Neural cell (in vitro differentiated cells): ENCODE results near the gene GALNT10. TPM values are rescaled to one million over a fixed set of nuclear protein-coding genes. Genes with fewer than 3 reads are reported as not detected.

ENCODE experiments used
- H2AFZ ChIP-seq: fragments of 200-600, 300-800 bp; sonication (generic), shearing (Covaris generic); 2 replicates; pipeline ENCODE4 v1.6.0; 2014; ENCODE audit warnings: low read depth, mild to moderate bottlenecking, antibody characterized with exemption, low read length, moderate library complexity
- H3F3A ChIP-seq: fragments of 200-600 bp; shearing (Covaris generic); 2 replicates; pipeline ENCODE4 v1.6.1; 2016; ENCODE audit warnings: mild to moderate bottlenecking, moderate library complexity, mixed read lengths, antibody characterized with exemption, low read length; ENCODE audit not compliant: insufficient read depth, poor library complexity, severe bottlenecking
- H3K27ac ChIP-seq: fragments of 200-600, 300-800 bp; sonication (generic), shearing (Covaris generic); 2 replicates; pipeline ENCODE4 v1.5.1; 2014; ENCODE audit warnings: mild to moderate bottlenecking, low read length, moderate library complexity
- H3K27me3 ChIP-seq: fragments of 300-800, 200-600 bp; sonication (generic), shearing (Covaris generic); 2 replicates; pipeline ENCODE4 v1.6.0; 2014; ENCODE audit warnings: mild to moderate bottlenecking, low read depth, low read length, moderate library complexity; ENCODE audit not compliant: insufficient read depth
- H3K36me3 ChIP-seq: fragments of 300-800, 200-600 bp; sonication (generic), shearing (Covaris generic); 2 replicates; pipeline ENCODE4 v1.5.1; 2014; ENCODE audit warnings: mild to moderate bottlenecking, antibody characterized with exemption, low read length, moderate library complexity; ENCODE audit not compliant: insufficient read depth
- H3K4me2 ChIP-seq: fragments of 300-800, 200-600 bp; sonication (generic), shearing (Covaris generic); 2 replicates; pipeline ENCODE4 v1.6.0; 2014; ENCODE audit warnings: mild to moderate bottlenecking, low read length
- H3K4me3 ChIP-seq: fragments of 300-800, 200-600 bp; sonication (generic), shearing (Covaris generic); 2 replicates; pipeline ENCODE4 v1.5.1; 2014; ENCODE audit warnings: mild to moderate bottlenecking, low read length, moderate library complexity
- H3K79me2 ChIP-seq: fragments of 200-600 bp; shearing (Covaris generic); replicated peaks from 2 replicates; pipeline ENCODE4 v1.6.0; 2014; ENCODE audit warnings: mild to moderate bottlenecking, low read length, moderate library complexity; ENCODE audit not compliant: insufficient read depth
- H3K9ac ChIP-seq: fragments of 300-800, 200-600 bp; sonication (generic), shearing (Covaris generic); 2 replicates; pipeline ENCODE4 v1.6.1; 2016; ENCODE audit warnings: mild to moderate bottlenecking, low read length, mixed read lengths
- H3K9me2 ChIP-seq: fragments of 200-600 bp; shearing (Covaris generic); 2 replicates; pipeline ENCODE4 v1.6.1; 2016; ENCODE audit warnings: mild to moderate bottlenecking, low read length, mixed read lengths; ENCODE audit not compliant: insufficient read depth
- H3K9me3 ChIP-seq: fragments of 200-600, 300-800 bp; sonication (generic), shearing (Covaris generic); 2 replicates; pipeline ENCODE4 v1.6.1; 2016; ENCODE audit warnings: mild to moderate bottlenecking, mixed run types, low read length, moderate library complexity, mixed read lengths
- H4K20me1 ChIP-seq: fragments of 200-600 bp; shearing (Covaris generic); 2 replicates; pipeline ENCODE4 v1.6.1; 2016; ENCODE audit warnings: mild to moderate bottlenecking, mixed run types; ENCODE audit not compliant: insufficient read depth
- EP300 ChIP-seq: fragments of 450-650 bp; conservative IDR thresholded peaks from 2 replicates; pipeline ENCODE4 v1.6.1; 2014; ENCODE audit warnings: antibody characterized with exemption, mild to moderate bottlenecking, moderate library complexity; ENCODE audit not compliant: poor library complexity, severe bottlenecking
- EZH2 ChIP-seq: fragments of 200-600, 300-800 bp; shearing (Covaris generic), sonication (generic); IDR thresholded peaks from 2 replicates; pipeline ENCODE4 v1.6.1; 2014; ENCODE audit warnings: antibody characterized with exemption, low read length, borderline replicate concordance, mild to moderate bottlenecking; ENCODE audit not compliant: insufficient read depth, poor library complexity, severe bottlenecking
- MXI1 ChIP-seq: fragments of 450-650 bp; conservative IDR thresholded peaks from 2 replicates; pipeline ENCODE4 v1.6.1; 2014; ENCODE audit warnings: antibody characterized with exemption, mild to moderate bottlenecking; ENCODE audit not compliant: poor library complexity, severe bottlenecking
- POLR2AphosphoS5 ChIP-seq: IDR thresholded peaks from 2 replicates; pipeline ENCODE4 v1.6.1; 2012
- RAD21 ChIP-seq: fragments of 450-650 bp; conservative IDR thresholded peaks from 2 replicates; pipeline ENCODE4 v1.6.1; 2014; ENCODE audit warnings: antibody characterized with exemption, mild to moderate bottlenecking, moderate library complexity
- SMC3 ChIP-seq: fragments of 450-650 bp; conservative IDR thresholded peaks from 2 replicates; pipeline ENCODE4 v1.6.1; 2014; ENCODE audit warnings: antibody characterized with exemption, mild to moderate bottlenecking, moderate library complexity; ENCODE audit not compliant: poor library complexity
- TAF1 ChIP-seq: IDR thresholded peaks from 2 replicates; pipeline ENCODE4 v1.6.1; 2012; ENCODE audit warnings: low read depth
- polyA plus RNA-seq: library from polyadenylated mRNA; depleted of rRNA; stranded (reverse); fragments of >200 nt; gene quantifications from 2 replicates; pipeline ENCODE4 v1.2.3, GENCODE V29; 2014
- TF ChIP-seq, protein P1 (sequence below): fragments of 450-650 bp; IDR thresholded peaks from 2 replicates; pipeline ENCODE4 v1.5.1; 2014; ENCODE audit warnings: antibody characterized with exemption, mild to moderate bottlenecking, moderate library complexity; ENCODE audit not compliant: poor library complexity, severe bottlenecking
- TF ChIP-seq, protein P2 (sequence below): IDR thresholded peaks from 2 replicates; pipeline ENCODE4 v1.6.1; 2012; ENCODE audit warnings: borderline replicate concordance

Gene GALNT10
- polyA plus RNA-seq, 1 donor from 2014 or later = 3.1 TPM

DNA sequence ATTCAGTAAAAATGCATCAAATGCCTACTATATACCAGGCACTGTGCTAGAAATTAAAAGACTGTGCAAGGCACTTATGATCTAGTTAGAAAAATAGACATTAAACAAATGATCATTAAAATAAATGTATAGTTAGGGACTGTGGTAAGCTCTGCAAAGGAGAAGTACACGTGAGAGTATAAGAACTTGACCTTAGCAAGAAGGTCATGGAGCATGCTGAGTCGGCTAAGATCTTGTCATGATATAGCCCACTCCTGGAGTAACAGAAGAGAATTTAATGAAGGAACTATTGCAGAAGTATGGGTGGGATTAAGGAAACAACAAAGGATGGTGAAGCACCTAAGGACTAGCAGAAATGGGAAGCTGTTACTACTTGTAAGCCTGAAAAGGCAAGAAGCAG, 231.8 kb downstream of the GALNT10 start (continued):
- TF ChIP-seq, protein P1, sequence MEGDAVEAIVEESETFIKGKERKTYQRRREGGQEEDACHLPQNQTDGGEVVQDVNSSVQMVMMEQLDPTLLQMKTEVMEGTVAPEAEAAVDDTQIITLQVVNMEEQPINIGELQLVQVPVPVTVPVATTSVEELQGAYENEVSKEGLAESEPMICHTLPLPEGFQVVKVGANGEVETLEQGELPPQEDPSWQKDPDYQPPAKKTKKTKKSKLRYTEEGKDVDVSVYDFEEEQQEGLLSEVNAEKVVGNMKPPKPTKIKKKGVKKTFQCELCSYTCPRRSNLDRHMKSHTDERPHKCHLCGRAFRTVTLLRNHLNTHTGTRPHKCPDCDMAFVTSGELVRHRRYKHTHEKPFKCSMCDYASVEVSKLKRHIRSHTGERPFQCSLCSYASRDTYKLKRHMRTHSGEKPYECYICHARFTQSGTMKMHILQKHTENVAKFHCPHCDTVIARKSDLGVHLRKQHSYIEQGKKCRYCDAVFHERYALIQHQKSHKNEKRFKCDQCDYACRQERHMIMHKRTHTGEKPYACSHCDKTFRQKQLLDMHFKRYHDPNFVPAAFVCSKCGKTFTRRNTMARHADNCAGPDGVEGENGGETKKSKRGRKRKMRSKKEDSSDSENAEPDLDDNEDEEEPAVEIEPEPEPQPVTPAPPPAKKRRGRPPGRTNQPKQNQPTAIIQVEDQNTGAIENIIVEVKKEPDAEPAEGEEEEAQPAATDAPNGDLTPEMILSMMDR = no peak

DNA sequence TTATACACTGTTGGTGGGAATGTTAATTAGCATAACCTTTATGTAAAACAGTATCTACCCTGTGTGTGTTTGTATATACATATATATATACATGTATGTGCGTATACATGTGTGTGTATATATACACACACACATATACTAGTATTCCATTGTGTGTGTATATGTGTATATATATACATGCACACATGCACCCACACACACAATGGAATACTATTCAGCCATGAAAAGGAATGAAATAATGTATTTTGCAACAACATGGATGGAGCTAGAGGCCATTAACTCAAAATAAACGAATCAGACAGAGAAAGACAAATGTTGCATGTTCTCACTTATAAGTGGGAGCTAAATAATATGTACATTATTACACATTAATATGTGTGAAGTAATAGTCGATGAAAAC, 237.7 kb downstream of the GALNT10 start:
- H3K9ac ChIP-seq = no peak overlapping the region
- no peaks in the 10 kb centered on the region for H3K27me3 ChIP-seq
- TF ChIP-seq EZH2 = no peak
- no peak for TF ChIP-seq MXI1
- TF ChIP-seq RAD21 = no peak
- TF ChIP-seq SMC3 = no peak
- TF ChIP-seq EP300 = no peak

DNA sequence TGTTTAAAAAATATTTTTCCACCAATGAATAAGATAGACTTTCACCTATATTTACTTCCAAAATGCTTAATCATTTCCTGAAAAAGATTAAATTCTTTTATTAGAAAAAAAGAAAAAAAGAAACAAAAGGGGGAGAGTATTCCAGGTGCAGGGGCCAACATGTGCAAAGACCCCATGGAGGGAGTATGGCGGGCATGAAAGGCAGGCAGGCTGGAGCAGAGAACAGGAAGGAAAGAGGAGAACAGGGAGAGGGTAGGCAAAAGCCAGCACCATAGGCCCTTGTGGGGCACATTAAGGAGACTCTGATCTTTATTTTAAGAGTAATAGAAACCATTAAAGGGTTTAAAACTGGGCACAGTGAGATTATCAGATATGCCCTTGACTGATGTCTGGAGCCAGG, 238.8 kb downstream of the GALNT10 start:
- no peaks in the 10 kb centered on the region for H4K20me1 ChIP-seq
- no peaks in the 10 kb centered on the region for H3K9me3 ChIP-seq
- H3K79me2 ChIP-seq = no peaks in the 10 kb centered on the region
- no peaks in the 10 kb centered on the region for H3F3A ChIP-seq
- no peak overlapping the region for H2AFZ ChIP-seq
- H3K27ac ChIP-seq = no peak overlapping the region
- TF ChIP-seq RAD21 (no peak), SMC3 (no peak), MXI1 (no peak), EZH2 (no peak), POLR2AphosphoS5 (no peak), TAF1 (no peak), EP300 (no peak)
- TF ChIP-seq, protein P2, sequence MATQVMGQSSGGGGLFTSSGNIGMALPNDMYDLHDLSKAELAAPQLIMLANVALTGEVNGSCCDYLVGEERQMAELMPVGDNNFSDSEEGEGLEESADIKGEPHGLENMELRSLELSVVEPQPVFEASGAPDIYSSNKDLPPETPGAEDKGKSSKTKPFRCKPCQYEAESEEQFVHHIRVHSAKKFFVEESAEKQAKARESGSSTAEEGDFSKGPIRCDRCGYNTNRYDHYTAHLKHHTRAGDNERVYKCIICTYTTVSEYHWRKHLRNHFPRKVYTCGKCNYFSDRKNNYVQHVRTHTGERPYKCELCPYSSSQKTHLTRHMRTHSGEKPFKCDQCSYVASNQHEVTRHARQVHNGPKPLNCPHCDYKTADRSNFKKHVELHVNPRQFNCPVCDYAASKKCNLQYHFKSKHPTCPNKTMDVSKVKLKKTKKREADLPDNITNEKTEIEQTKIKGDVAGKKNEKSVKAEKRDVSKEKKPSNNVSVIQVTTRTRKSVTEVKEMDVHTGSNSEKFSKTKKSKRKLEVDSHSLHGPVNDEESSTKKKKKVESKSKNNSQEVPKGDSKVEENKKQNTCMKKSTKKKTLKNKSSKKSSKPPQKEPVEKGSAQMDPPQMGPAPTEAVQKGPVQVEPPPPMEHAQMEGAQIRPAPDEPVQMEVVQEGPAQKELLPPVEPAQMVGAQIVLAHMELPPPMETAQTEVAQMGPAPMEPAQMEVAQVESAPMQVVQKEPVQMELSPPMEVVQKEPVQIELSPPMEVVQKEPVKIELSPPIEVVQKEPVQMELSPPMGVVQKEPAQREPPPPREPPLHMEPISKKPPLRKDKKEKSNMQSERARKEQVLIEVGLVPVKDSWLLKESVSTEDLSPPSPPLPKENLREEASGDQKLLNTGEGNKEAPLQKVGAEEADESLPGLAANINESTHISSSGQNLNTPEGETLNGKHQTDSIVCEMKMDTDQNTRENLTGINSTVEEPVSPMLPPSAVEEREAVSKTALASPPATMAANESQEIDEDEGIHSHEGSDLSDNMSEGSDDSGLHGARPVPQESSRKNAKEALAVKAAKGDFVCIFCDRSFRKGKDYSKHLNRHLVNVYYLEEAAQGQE = no peak
- TF ChIP-seq, protein P1 = no peak
- no peak overlapping the region for H3K4me3 ChIP-seq
- no peak overlapping the region for H3K4me2 ChIP-seq
- no peak overlapping the region for H3K9ac ChIP-seq
- no peaks in the 10 kb centered on the region for H3K36me3 ChIP-seq
- H3K9me2 ChIP-seq = no peaks in the 10 kb centered on the region
- H3K27me3 ChIP-seq = no peaks in the 10 kb centered on the region

More for the DNA sequence above, 237.7 kb downstream of the GALNT10 start:
- H4K20me1 ChIP-seq = no peaks in the 10 kb centered on the region
- no peak overlapping the region for H3K27ac ChIP-seq
- H3K9me3 ChIP-seq = no peaks in the 10 kb centered on the region
- no peak overlapping the region for H3K4me3 ChIP-seq
- no peaks in the 10 kb centered on the region for H3K36me3 ChIP-seq
- no peak overlapping the region for H3K4me2 ChIP-seq
- H3K79me2 ChIP-seq = no peaks in the 10 kb centered on the region
- H3F3A ChIP-seq = no peaks in the 10 kb centered on the region
- H3K9me2 ChIP-seq = no peaks in the 10 kb centered on the region
- H2AFZ ChIP-seq = no peak overlapping the region
